NCI-H526 treated with DMSO at 0.1 percent for 48 hours (cell line): ENCODE measurements around the gene MAPK8IP1.

Experiments
- DNase-seq: peaks from one replicate; lab custom pipeline; 2025; lab: John Stamatoyannopoulos, UW

MAPK8IP1 gene

DNA sequence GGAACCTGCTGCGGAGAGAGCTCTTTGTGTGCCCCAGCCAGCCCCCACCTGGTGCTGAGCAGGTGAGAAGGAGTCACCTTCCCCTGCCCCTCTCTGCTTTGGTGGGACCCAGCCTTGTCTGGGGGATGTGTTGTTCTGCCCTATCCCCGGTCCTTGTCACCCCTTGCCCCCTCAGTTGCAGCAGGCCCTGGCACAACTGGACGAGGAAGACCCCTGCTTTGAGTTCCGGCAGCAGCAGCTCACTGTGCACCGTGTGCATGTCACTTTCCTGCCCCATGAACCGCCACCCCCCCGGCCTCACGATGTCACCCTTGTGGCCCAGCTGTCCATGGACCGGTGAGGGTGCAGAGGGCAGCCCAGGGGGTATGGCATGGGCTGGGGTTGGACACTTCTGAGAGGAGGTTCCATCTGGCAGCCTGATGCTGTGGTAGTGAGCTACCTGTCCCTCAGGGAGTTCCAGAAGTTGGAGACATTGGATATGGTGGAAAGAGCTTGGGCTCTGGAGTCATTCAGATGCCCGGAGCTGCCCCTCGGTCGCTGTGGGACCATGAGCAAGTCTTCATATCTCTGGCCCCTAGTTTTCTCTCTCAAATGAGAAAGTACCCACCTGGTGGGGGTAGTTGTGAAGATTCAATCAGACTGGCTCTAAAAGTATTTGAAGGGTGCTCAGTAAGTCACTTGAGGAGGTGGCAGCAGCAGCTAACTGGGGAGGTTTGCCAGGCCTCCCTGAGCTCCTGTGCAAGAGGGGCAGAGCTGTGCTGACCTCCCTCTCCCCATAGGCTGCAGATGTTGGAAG is 41.3 kb downstream of the MAPK8IP1 start:
- DNase-seq: no peak

DNA sequence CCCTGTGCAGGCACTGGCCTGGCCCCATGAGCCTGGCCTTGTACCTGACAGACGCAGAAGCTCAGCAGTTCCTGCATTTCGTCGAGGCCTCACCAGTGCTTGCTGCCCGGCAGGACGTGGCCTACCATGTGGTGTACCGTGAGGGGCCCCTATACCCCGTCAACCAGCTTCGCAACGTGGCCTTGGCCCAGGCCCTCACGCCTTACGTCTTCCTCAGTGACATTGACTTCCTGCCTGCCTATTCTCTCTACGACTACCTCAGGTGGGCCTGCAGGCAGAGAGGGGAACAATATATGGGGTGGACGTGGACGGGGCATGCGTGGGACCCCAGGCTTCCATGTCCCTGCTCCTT is 41.9 kb downstream of the MAPK8IP1 start:
- DNase-seq: no peak

DNA sequence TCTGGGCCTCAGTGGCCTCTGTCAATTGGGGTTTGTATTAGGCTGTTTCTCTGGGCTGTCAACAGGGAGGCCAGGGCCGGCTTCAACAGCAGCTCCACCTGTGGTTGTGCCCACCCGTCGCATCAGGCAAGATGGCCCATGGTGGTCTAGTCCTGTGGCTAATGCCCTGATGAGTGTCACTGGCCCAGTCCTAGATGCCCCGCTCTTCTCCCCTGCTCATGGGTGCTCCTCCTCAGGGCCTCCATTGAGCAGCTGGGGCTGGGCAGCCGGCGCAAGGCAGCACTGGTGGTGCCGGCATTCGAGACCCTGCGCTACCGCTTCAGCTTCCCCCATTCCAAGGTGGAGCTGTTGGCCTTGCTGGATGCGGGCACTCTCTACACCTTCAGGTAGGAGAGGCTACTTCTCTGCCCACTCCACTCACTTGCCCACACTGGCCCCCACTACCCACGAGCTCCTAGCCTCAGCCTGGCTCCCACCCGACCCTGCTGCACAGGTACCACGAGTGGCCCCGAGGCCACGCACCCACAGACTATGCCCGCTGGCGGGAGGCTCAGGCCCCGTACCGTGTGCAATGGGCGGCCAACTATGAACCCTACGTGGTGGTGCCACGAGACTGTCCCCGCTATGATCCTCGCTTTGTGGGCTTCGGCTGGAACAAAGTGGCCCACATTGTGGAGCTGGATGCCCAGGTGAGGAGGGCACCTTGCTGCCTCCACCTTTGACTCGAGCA is 42.4 kb downstream of the MAPK8IP1 start:
- no peak for DNase-seq

GRCh38 chr11:45928535-45929215 is 43.2 kb downstream of the MAPK8IP1 start:
- no peak for DNase-seq

DNA sequence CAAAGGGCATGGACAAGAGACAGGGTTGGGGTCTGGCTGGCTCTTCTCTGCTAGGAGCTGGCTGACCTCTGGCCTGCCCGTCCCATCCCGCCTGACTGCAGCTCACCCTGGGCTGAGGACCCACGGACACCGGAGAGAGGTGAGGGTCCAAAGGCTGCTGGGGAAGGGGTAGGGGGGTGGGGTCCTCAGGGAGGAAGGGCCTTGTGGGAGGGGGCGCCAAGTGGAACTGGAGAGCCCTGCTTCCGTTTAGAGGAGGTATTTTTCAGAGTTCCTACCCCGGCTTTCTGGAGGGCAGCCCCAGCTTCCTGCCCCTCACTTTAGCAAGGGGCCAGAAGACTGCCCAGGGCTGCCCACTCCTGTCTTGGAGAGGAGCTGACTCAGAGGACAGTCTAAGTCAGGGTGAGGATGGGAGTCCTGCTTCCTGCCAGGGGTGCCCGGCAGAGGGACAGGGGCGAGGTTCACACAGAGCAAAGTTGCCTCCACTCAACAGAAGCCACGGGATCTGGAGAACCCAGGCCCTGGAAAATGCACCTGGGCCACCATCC is 44.1 kb downstream of the MAPK8IP1 start:
- DNase-seq: no peak

GRCh38 chr11:45930031-45930794 is 44.8 kb downstream of the MAPK8IP1 start:
- no peak for DNase-seq

DNA sequence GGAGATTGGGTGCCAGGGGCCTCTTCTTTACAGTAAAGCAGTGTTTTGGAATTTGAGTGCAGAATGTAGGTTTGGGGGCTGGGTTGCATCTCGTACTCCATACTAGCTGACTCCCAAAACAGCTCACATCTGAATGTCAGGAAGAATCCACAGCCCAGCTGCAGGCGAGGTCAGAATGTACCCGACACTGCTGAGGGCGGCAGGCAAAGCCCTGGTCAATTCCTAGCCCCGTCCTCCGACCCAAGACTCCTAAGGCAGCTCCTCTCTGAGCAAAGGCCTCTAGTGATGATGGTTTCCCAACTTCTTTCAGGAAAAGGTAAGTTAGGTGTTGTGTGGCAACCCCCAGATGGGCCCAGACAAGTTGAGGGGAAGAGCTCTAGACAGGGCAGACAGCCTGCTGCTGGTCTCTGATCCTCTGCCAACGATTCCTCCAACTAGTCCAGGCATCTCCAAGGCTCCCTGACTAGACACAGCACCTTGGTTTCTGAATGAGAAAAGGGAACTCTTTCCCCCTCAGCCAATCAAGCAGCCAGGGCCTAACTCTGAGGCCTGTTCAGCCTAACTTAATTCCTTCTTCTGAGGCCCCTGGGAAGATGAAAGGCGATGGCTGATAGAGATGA is 45.6 kb downstream of the MAPK8IP1 start:
- no peak for DNase-seq

DNA sequence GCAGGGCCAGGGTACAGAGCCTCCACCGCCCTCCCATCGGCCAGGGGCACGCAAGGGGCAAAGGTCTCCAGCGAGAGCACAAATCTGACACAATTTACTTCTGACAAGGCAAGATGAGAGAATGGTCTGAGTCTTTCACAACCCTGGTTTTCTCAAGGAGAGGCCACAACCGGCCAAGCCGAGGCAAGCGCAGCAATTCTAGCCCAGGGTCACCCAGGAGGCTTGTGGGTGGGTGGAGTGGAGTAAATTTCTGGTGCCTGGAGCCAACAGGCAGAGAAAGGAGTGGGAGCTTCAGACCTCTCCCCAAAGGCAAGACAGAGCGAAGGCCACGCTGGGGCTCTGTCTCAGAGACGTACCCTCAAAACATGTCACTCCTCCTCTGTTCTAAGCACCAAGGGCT is 46.3 kb downstream of the MAPK8IP1 start:
- DNase-seq: no peak

DNA sequence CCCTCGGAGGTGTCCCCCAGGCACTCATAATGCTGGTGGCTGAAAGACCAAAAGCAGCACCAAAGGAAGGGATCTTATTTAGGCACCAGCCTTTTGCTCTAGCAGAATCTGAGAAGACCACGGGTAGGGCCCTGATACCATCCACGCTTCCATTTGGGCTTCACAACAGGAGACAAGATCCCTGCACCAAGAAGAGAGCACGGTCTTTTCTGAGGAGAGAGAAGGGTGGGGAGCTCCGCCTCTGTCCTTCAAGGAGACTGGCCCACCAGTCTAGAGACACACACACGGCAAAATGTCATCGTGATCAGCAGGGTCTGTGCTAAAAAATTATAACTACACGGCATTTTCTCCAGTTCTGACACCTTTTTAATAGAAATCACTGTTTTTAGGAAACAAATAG is 46.8 kb downstream of the MAPK8IP1 start:
- DNase-seq: no peak

GRCh38 chr11:45933131-45933831 is 47.8 kb downstream of the MAPK8IP1 start:
- no peak for DNase-seq

GRCh38 chr11:45933846-45934579 is 48.6 kb downstream of the MAPK8IP1 start:
- no peak for DNase-seq

DNA sequence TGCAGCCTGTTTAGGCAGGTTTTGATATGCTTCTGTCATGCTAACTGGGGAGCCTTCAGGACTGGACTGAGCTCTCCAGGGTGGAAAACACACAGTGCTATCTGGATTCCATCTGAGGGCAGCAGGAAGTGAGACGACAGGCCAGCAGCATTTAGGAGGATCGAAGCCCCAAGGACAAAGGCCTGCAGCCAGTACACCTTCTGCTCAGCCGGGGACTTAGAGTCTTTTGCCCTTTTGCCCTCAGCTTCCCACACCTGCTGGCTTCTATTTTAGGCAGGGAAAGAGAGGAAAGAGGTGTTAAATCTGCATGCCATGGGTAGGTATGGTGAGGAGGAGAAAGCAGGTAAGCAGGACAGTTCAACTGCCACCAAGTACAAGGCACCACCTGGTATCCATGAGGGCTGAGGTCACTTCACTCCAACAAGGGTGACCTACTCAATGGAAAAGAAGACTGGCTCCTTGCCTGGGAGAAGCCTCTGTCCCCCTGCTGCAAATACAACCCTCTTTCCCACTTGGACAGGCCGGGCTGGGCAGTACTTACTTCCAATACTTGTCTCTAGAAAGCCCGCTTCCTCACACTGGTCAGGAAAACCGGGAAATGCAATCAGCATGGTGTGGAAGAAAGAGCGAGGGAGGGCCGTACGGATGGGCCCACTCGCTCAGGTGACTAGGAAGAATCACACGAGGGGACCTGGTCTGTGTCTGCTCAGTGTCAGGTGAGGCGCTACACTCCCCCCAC is 49.3 kb downstream of the MAPK8IP1 start:
- no peak for DNase-seq

DNA sequence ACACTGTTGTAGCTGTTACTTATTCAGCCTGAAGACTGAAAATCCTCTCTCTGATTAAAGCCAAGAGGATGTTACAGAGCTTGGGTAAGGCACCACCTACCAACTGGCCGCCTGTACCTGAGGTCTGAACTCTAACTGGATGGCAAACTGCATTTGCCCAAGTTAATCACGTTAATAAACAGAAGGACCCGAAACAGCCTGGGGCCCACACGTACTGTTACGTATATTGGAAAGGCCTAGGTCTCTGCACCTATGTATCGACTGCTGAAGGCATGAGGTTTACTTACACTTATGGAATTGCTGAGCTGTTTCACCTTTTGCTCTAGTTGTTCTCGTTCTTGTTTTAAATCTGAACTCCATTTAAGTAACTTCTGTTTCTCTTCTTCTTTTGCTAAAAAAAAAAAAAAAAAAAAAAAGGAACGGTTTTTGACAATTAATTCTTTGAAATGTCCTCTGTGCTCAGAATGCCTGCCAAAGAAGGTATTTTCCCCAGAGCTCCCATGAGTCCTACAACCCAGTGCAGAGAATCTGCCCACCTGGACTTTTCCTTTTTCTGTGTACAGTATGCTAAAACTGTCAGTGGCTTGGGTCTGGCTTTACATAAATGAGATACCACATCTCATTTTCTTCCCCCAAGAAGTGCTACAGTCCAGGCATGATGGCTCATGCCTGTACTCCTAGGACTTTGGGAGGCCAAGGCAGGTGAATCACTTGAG is 50.1 kb downstream of the MAPK8IP1 start:
- DNase-seq: no peak

GRCh38 chr11:45936511-45937054 is 51.1 kb downstream of the MAPK8IP1 start:
- DNase-seq: no peak

DNA sequence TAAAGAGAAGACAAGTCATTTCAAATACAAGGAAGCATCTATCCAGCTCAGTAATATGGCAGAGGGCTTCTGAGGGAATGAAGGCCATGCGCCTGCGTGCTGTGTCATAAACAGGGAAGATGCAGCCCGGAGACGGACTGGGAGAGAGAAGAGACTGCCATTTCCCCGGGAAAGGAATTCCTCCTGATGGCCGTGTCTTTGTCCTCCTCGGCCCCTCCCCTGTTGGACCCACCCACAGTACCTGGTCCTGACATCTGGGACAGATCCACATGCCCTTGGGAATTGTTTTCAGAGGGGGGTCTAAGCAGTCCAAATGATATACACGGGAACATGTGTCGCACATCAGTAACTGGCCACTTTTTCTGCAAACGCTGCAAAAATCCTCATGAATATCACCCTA is 52.5 kb downstream of the MAPK8IP1 start:
- no peak for DNase-seq

DNA sequence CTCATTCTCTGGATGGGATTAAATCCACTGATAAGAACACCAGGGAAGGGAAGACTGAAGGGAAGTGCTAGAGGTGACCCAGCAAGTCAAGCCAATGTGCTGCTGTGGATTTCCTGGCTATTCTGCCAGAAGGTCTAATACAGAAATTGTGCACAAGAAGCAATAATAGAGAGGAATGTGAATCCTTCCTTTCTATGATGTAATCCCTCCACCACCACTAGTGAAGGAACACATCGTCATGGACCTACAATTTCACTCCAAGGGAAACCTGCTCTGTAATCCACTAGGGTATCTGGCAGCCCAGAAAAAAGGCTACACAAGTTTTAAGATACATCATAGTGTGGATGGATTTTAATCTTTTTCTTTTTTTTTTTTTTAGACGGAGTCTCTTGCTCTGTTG is 54.4 kb downstream of the MAPK8IP1 start:
- DNase-seq: no peak

DNA sequence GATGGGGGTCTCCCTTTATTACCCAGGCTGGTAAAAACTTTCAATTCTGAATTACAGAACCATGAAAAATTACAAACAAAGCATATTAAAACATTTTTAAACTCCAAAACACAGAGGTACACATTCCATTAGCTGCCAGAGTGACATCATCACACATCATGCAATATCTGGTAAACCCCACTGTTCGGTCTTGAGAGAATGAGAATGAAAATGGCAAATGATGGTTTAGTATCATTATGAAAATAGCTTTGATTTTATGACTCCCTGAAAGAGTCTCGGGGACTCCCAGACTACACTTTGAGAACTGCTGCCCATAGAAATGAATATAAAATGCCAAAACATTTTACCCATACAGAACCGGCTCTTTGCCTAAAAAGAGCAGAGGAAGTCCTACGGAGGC is 55.8 kb downstream of the MAPK8IP1 start:
- DNase-seq: no peak

DNA sequence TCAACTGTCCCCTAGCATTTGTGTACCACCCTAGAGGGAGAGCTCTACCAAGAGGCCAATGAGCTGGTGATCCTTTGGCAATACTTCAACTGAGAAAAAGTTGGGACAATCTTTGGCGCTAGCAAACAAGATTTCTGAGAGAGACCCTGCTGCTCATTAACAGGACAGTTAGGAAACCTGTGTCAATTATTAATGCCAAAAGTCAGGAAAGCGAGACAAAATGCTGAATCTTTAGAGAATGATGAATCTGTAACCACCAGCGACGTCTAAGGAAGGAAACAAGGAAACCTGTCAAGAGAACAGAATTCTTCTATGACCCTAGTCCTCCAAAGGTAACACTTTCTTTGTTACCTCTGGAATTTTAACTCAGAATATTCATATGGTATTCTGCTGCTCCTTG is 56.9 kb downstream of the MAPK8IP1 start:
- no peak for DNase-seq
